Gastrocnemius medialis (tissue), 4 donors: ENCODE results near the gene SCO2.

Source experiments
- CTCF ChIP-seq, 5 experiments: fragments of 450-650 bp in 3 of 5; fragments of 200-600 bp in 2 of 5; sonication (generic) in 2 of 5; IDR thresholded peaks in 4 of 5; conservative IDR thresholded peaks in 1 of 5; 1 replicate in 4 of 5; 2 replicates in 1 of 5; pipeline ENCODE4 v1.5.1; 2016 to 2019; ENCODE audit warnings: antibody characterized with exemption in 5 of 5, mild to moderate bottlenecking in 3 of 5, moderate library complexity in 3 of 5
- POLR2A ChIP-seq, 2 donors: fragments of 450-650 bp; IDR thresholded peaks; one replicate each; pipeline ENCODE4 v1.6.1; 2017; ENCODE audit warnings: antibody characterized with exemption in 2 of 2, mild to moderate bottlenecking in 2 of 2, moderate library complexity in 2 of 2

GRCh38 chr22:50522208-50522805, 3.1 kb downstream of the SCO2 start:
- TF ChIP-seq CTCF (IDR thresholded peaks at IDR 0.05 in 4 of 5, conservative IDR thresholded peaks at IDR 0.05 in 1 of 5) (no peak), POLR2A (IDR thresholded peaks at IDR 0.05) (no peak)
